A204.1 (cell line): ENCODE data around the gene XRCC2.
A peak's percentile ranks its signal among the peaks of the same experiment; 100 is the strongest.
"Not testable (repeated sequence)": the region's sequence is repeated elsewhere in the genome, so short reads cannot be mapped to it uniquely, and the experiment has no call there.

Experiments used
- FAIRE-seq: peaks from 2 replicates; lab custom pipeline; 2012; peaks lifted over from hg19 to GRCh38; lab: Jason Lieb, UNC

The XRCC2 gene

GRCh38 chr7:152675759-152676636 lies at the start of gene XRCC2:
TSS of gene XRCC2 (minus strand) at chr7:152676141. CDS start at chr7:152676079, 62 bp downstream.
- FAIRE-seq = peak; percentile 55

GRCh38 chr7:152723364-152723763 lies 47.4 kb upstream of the XRCC2 start:
- FAIRE-seq = no peak

- FAIRE-seq = not testable (repeated sequence)
Observed at GRCh38 chr7:152712412-152713042, 36.6 kb upstream of the XRCC2 start.

DNA sequence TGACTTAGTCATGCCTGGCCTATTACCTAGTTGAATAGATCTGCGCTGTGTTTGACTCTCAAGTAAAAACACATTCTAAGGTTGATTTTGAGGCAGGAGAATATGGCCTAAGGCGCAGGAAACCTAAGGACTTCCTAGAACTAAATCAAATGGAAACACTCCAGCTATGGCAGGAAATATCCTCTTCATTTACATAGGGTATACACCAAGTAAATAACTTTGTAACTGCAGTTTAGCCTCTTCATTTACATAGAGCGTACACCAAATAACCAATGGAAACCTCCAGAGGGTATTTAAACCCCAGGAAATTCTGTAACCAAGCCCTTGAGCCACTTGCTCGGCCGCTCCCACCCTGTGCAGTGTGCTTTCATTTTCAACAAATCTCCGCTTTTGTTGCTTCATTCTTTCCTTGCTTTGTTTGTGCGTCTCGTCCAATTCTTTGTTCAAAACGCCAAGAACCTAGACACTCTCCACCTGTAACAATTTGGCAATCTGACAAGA lies 35.6 kb upstream of the XRCC2 start:
- no peak for FAIRE-seq

GRCh38 chr7:152710153-152710442 lies 34.2 kb upstream of the XRCC2 start:
- no peak for FAIRE-seq

DNA sequence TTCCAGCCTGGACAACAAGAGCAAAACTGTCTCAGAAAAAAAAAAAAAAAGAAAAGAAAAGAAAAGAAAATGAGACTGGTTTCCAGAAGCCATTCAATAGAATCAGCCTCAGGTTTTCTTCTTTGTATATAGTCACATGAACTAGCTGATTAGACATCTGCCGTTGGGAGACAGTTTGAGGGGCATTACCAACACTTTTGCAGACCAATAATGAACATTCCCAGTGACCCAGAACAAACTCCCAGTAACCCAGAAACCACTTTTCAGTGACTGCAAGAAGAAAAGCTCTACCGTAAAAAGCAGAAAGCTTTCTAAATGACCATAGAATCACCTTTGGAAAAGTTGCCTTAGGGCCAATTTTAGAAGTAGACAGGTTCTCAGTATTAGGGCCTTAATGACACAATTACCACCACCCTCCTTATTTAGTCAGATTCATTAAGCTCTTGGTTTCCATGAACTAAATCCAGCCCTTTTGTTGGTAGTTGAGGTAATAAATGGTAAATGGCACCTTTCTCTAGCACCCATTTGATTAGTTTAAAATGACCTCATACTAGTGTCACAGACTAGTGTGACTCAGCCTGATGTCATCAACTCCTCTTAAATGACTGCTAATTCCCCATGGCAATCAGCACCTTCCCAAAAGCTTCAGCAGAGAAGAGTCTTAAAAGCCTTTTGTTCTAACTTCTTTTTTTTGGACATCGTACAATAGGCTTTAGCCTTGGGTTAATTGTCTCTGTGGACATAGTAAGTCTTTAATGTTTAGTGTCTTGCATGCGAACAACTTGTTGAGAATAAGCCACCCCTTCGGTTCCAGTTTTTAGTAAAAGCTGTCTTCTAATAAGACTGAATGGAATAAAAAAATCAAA lies 33.6 kb upstream of the XRCC2 start:
- FAIRE-seq = no peak

GRCh38 chr7:152704796-152705384 lies 28.9 kb upstream of the XRCC2 start:
- FAIRE-seq = no peak

GRCh38 chr7:152699079-152699478 lies 23.1 kb upstream of the XRCC2 start:
- no peak for FAIRE-seq

DNA sequence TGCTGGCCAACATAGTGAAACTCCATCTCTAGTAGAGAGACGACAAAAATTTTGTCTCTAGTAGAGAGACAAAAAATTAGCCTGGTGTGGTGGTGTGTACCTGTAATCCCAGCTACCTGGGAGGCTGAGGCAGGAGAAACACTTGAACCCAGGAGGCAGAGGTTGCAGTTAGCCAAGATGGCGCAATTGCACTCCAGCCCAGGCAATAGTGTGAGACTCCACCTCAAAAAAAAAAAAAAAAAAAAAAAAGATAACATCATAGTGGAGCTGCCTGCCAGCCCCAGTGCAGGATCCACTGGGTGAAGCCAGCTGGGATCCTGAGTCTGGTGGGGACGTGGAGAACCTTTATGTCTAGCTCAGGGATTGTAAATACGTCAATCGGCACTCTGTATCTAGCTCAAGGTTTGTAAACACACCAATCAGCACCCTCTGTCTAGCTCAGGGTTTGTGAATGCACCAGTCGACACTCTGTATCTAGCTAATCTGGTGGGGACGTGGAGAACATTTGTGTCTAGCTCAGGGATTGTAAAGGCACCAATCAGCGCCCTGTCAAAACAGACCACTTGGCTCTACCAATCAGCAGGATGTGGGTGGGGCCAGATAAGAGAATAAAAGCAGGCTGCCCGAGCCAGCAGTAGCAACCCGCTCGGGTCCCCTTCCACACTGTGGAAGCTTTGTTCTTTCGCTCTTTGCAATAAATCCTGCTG lies 21.5 kb upstream of the XRCC2 start:
- FAIRE-seq = not testable (repeated sequence)

- FAIRE-seq = not testable (repeated sequence)
Observed at GRCh38 chr7:152692196-152692595, 16.3 kb upstream of the XRCC2 start.

DNA sequence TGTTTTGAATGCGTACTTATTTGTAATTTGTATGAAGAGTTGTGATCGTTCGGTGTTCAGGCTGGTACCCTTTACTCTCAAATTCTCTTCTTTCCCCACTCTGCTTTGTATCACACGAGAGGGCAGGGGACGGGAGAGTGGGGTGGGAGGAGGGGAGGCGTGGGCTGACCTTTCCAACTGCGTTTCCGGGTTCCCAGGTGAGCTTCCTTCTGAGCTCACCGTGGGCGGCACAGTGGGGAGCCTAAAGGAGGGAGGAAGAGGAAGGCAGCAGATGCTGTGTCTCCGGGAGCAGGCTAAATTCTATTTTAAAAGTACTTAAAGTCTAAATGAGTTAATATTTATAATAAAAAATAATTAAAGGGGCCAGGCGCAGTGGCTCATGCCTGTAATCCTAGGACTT lies 7.4 kb upstream of the XRCC2 start:
- FAIRE-seq = no peak

DNA sequence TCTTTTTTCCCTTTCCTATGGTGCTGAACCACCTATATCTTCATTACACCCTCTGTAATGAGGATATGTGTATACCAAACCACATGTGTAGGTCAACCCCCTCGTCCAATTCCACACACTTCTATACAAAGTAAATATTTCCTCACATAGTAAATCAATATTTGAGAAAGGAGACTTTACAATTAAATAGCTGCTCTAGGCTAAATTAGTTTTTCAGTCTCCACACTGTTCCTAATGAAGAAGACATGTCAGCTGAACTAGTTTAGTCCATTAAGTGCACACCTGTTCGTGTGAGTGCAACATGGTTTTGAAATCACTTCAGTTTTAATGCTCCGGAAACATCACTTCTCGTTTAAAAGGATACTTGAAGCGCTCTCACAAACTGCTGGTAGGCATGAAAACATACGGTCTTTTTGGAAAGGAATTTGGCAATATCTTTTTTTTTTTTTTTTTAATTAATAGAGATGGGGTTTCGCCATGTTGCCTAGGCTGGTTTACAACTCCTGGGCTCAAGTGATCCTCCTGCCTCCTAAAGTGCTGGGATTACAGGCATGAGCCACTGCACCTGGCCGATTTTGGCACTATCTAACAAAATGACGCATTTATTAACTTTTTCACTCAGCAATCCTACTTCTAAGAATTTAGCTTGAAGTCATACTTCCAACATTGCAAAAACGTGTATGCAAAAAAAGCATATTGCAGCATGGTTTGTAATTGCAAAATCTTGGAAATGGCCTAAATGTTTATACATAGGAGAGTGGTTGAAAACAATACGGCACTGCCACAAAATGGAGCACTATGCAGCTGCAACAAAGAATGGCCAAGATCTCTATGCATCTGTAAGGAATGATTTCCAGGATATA lies 2.1 kb upstream of the XRCC2 start:
- FAIRE-seq = no peak

DNA sequence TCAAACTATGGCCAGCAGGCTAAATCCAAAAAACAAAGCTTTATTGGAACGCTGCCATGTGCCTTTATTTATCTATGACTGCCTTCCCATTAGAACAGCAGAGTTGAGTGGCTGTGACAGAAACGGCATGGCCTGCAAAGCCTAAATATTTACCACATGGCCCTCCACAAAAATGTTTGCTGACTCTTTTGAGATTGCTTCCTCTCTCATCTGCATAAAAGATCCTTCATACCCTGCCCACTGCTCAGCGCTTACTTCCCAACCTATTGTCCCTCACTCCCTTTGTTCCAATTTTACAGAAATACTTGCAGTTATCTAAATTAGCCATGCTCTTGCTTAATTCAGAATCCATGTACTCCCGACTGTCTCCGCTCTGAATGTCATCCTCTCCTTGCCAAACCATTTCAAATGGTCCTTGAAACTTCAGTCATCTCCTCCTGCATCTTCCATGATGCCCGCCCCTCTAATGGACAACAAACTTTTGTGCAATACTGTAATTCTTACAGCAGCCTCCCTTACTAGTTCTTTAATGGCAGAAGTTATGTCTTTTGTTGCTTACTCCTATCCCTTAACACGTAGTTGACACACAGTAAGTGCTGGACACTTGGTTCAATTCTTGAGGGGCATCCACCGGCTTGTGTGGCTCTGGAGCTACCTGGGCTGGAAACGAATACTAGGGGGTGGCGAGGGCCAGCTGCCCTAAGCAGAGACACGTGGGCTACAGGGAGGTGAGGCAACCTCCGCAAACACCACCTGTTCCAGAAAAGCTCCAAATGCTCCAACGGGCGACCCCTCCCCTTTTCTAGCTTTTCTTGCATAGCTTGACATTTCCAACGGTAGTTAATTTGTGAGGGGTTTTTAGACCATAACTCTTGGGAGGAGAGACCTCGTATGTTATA lies 832 bp downstream of the XRCC2 start:
- no peak for FAIRE-seq

GRCh38 chr7:152673897-152674296 lies 2.0 kb downstream of the XRCC2 start:
- FAIRE-seq = no peak

DNA sequence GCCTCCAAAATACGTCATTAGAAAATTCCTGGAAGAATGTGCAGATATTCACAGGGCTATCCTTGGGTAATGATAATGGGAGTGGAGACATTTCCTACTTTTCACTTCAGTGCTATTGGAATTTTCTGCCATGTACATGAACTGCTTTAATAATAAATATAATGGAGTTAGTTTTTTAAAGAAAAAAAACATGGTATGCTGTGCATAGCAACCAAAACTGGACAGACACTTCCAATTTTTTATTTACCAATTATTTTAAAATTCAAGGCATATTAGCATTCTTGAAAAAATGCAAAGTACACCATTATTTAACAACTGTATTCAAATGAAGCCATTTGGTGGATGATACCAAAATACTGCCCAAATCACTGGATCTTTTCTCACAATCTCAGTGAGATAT lies 3.3 kb downstream of the XRCC2 start:
- no peak for FAIRE-seq

- no peak for FAIRE-seq
Observed at GRCh38 chr7:152669758-152670157, 6.2 kb downstream of the XRCC2 start.

DNA sequence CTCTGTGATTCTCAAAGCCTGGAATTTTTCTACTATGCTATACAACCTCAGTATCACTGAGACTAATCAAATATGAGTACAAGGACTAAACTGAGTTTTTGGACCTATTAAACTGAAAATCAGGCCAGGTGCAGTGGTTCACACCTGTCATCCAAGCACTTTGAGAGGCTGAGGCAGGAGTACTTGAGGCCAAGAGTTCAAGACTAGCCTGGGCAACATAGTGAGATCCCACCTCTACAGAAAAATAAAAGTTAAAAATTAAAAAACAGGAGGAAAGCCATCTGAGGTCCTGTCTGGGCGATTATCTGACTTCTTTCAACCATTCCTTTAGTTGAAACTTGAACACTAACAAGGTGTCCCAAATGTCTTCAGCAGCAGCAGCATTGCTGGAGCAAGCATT lies 7.0 kb downstream of the XRCC2 start:
- no peak for FAIRE-seq

DNA sequence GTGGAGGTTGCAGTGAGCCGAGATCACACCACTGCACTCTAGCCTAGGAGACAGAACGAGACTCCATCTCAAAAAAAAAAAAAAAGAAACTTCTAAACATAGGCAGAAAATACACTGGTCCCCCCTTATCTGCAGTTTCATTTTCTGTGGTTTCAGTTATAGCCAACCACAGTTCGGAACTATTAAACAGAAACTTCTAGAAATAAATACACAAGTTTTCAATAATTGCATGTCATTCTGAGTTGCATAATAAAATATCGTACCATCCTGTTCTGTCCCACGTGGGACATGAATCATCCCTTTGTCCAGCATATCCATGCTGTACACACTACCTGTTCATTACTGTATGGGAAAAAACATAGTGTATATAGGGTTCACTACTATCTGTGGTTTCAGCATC lies 8.0 kb downstream of the XRCC2 start:
- no peak for FAIRE-seq

DNA sequence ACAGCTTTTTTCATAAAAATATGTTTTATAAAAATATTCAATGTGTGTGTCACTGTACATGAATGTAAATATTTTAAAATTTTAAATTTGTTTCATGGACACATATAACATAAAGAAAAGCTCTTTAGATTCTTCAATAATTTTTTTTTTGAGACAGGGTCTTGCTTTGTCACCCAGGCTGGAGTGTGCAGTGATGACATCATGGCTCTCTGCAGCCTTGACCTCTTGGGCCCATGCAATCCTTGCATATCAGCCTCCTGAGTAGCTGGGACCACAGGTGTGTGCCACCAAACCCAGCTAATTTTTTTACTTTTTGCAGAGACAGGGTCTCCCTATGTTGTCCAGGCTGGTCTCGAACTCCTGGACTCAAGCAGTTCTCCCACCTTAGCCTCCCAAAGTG lies 9.9 kb downstream of the XRCC2 start:
- no peak for FAIRE-seq

DNA sequence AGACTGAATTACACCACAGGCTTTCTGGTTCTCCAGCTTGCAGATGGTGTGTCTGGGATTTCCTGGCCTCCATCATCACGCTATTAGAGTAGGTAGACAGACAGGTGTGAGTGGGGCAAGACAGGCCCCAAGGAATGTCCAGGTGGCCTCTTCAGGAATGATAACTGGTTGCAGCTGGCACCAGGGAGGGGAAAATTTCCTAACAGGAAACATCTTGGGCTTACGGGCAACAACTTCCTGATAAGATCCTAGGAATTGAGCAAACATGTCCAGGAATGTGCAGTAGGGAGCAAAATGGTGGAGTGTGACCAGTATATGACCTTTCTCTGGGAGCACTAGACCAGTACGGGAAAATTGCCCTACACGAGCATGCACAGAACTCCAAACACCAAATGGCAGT lies 11.3 kb downstream of the XRCC2 start:
- no peak for FAIRE-seq
